ENCODE measurements around the gene PGA3.
"Not testable (repeated sequence)": the region's sequence is repeated elsewhere in the genome, so short reads cannot be mapped to it uniquely, and the experiment has no call there.

The PGA3 gene

DNA sequence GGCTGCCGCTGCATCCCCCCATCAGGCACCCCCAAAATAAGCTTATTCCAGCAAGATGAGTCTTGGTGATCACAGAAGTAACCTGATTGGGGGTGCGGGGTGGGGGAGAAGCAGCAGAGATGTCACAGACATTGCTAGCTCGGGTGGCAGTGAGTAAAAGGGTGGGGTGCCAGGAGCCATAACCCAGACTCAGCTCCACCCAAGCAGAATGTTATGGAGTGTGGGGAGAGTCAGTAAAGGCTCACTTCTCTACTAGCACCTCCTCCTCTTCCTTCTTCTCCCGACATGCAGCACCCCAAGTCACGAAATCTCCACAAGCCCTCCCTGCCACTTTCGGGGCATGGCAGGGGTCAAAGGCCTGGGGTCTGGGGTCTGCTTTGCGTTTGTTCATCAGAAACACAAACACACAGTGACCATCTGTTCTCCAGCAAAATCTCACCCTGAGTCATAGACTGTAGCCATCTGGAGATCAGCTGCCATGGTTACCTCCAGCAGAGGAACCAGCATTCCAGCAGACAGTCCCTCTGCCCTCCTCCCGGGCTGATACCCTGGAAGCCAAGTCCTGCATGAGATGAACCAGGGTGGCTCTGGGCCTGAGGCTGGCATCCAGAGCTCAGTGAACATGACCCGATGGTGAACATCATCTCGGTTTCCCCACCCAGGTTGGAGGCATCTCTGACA lies 42.1 kb downstream of the PGA3 start:
- H3K4me3 ChIP-seq (ENCODE audit: low read length); H3K9me3 ChIP-seq (ENCODE audit: control insufficient read depth, low read length); H3K4me1 ChIP-seq (ENCODE audit: control insufficient read depth, insufficient read depth, low read length); H3K27me3 ChIP-seq (ENCODE audit: control insufficient read depth, insufficient read depth, low read length); H3K9ac ChIP-seq (ENCODE audit: low read length); H3K36me3 ChIP-seq (ENCODE audit: control insufficient read depth, insufficient read depth, low read length): not testable (repeated sequence)

DNA sequence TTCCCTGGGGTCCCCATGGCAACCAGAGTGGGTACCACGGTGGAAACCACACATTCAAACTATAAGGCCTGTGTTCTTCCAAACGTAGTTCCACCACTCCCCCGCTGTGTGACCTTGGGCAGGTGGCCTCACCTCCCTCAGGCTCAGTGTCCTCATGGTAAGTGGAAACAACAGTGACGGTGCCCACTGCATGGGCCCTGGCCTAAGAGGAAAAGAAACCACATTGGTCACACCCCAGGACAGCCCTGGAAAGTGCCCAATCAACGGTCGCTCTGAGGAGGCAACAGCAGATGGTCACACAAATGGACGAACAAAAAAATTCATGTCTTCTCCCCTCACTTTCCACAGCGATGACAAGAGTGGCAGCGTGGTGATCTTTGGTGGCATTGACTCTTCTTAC lies 44.8 kb downstream of the PGA3 start:
- not testable (repeated sequence) for H3K36me3 ChIP-seq (ENCODE audit: control insufficient read depth, insufficient read depth, low read length); H3K9me3 ChIP-seq (ENCODE audit: control insufficient read depth, low read length); H3K4me1 ChIP-seq (ENCODE audit: control insufficient read depth, insufficient read depth, low read length); H3K27me3 ChIP-seq (ENCODE audit: control insufficient read depth, insufficient read depth, low read length); H3K9ac ChIP-seq (ENCODE audit: low read length); H3K4me3 ChIP-seq (ENCODE audit: low read length)

- H3K9me3 ChIP-seq (ENCODE audit: control insufficient read depth, low read length); H3K9ac ChIP-seq (ENCODE audit: low read length); H3K27me3 ChIP-seq (ENCODE audit: control insufficient read depth, insufficient read depth, low read length); H3K4me1 ChIP-seq (ENCODE audit: control insufficient read depth, insufficient read depth, low read length); H3K4me3 ChIP-seq (ENCODE audit: low read length); H3K36me3 ChIP-seq (ENCODE audit: control insufficient read depth, insufficient read depth, low read length): not testable (repeated sequence)
Measured at GRCh38 chr11:61249201-61249600, 45.9 kb downstream of the PGA3 start.

GRCh38 chr11:61250796-61251765 lies 47.8 kb downstream of the PGA3 start:
- H3K36me3 ChIP-seq (ENCODE audit: control insufficient read depth, insufficient read depth, low read length); H3K9ac ChIP-seq (ENCODE audit: low read length); H3K9me3 ChIP-seq (ENCODE audit: control insufficient read depth, low read length); H3K27me3 ChIP-seq (ENCODE audit: control insufficient read depth, insufficient read depth, low read length); H3K4me1 ChIP-seq (ENCODE audit: control insufficient read depth, insufficient read depth, low read length); H3K4me3 ChIP-seq (ENCODE audit: low read length): not testable (repeated sequence)

DNA sequence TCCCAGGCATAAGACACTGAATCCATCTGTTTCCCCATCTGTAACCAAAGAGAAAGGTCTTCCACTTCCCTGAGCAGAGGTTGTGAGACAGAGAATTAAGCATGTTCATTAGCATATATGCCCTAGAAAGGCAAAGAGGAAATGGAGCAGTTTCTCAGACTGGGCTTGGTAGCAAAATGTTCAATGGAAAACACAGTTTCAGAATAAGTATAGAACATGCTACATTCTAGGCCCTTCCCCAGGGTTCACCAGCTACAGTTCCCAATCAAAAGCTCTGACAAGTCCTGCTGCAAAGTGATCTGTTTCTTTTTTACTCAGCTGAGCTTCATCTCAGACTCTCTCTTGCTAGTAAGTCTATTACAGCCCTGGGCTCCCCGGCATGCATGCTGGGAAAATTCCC lies 49.0 kb downstream of the PGA3 start:
- H3K9ac ChIP-seq (ENCODE audit: low read length); H3K36me3 ChIP-seq (ENCODE audit: control insufficient read depth, insufficient read depth, low read length); H3K9me3 ChIP-seq (ENCODE audit: control insufficient read depth, low read length); H3K27me3 ChIP-seq (ENCODE audit: control insufficient read depth, insufficient read depth, low read length); H3K4me3 ChIP-seq (ENCODE audit: low read length); H3K4me1 ChIP-seq (ENCODE audit: control insufficient read depth, insufficient read depth, low read length): not testable (repeated sequence)

GRCh38 chr11:61254403-61255025 lies 51.2 kb downstream of the PGA3 start:
- no peaks in the 10 kb centered on the region for H3K27me3 ChIP-seq (ENCODE audit: control insufficient read depth, insufficient read depth, low read length)
- H3K4me1 ChIP-seq (ENCODE audit: control insufficient read depth, insufficient read depth, low read length), result peaks cover 3% of the 10 kb centered on the region
- no peak overlapping the region for H3K4me3 ChIP-seq (ENCODE audit: low read length)
- no peaks in the 10 kb centered on the region for H3K36me3 ChIP-seq (ENCODE audit: control insufficient read depth, insufficient read depth, low read length)
- no peak overlapping the region for H3K9ac ChIP-seq (ENCODE audit: low read length)
- H3K9me3 ChIP-seq (ENCODE audit: control insufficient read depth, low read length), result no peaks in the 10 kb centered on the region

GRCh38 chr11:61256710-61257482 lies 53.6 kb downstream of the PGA3 start:
- Histone ChIP-seq H3K36me3 (ENCODE audit: control insufficient read depth, insufficient read depth, low read length) (no peaks in the 10 kb centered on the region), H3K9ac (ENCODE audit: low read length) (no peak overlapping the region), H3K4me1 (ENCODE audit: control insufficient read depth, insufficient read depth, low read length) (peaks cover 3% of the 10 kb centered on the region), H3K9me3 (ENCODE audit: control insufficient read depth, low read length) (no peaks in the 10 kb centered on the region), H3K4me3 (ENCODE audit: low read length) (no peak overlapping the region), H3K27me3 (ENCODE audit: control insufficient read depth, insufficient read depth, low read length) (no peaks in the 10 kb centered on the region)

GRCh38 chr11:61258546-61258945 lies 55.2 kb downstream of the PGA3 start:
- Histone ChIP-seq H3K27me3 (ENCODE audit: control insufficient read depth, insufficient read depth, low read length) (no peaks in the 10 kb centered on the region), H3K9me3 (ENCODE audit: control insufficient read depth, low read length) (no peaks in the 10 kb centered on the region), H3K36me3 (ENCODE audit: control insufficient read depth, insufficient read depth, low read length) (no peaks in the 10 kb centered on the region), H3K9ac (ENCODE audit: low read length) (no peak overlapping the region), H3K4me3 (ENCODE audit: low read length) (no peak overlapping the region), H3K4me1 (ENCODE audit: control insufficient read depth, insufficient read depth, low read length) (peaks cover 3% of the 10 kb centered on the region)

GRCh38 chr11:61259363-61259762 lies 56.0 kb downstream of the PGA3 start:
- no peak overlapping the region for H3K9ac ChIP-seq (ENCODE audit: low read length)
- H3K36me3 ChIP-seq (ENCODE audit: control insufficient read depth, insufficient read depth, low read length), result no peaks in the 10 kb centered on the region
- H3K4me1 ChIP-seq (ENCODE audit: control insufficient read depth, insufficient read depth, low read length), result peaks cover 3% of the 10 kb centered on the region
- no peaks in the 10 kb centered on the region for H3K9me3 ChIP-seq (ENCODE audit: control insufficient read depth, low read length)
- no peak overlapping the region for H3K4me3 ChIP-seq (ENCODE audit: low read length)
- no peaks in the 10 kb centered on the region for H3K27me3 ChIP-seq (ENCODE audit: control insufficient read depth, insufficient read depth, low read length)

All from mucosa of stomach (tissue), 1 donor.